Glomerular visceral epithelial cell (primary cell): ENCODE results near the gene FBXO42.

Experiments
- DNase-seq: peaks from one replicate; pipeline ENCODE4 v3.0.0-alpha.2; 2016; ENCODE audit errors: extremely low spot score

FBXO42 gene

GRCh38 chr1:16351994-16352841, at the start of gene FBXO42:
FBXO42 (minus strand) TSS chr1:16352480; CDS start chr1:16315418, 37,062 bp downstream.
- peak; percentile 95 for DNase-seq

GRCh38 chr1:16398371-16398953, 46.2 kb upstream of the FBXO42 start:
- no peak for DNase-seq

- no peak for DNase-seq
These were observed 44.8 kb upstream of the FBXO42 start for GRCh38 chr1:16397120-16397519.

- DNase-seq: peak; percentile 71
These were observed 44.3 kb upstream of the FBXO42 start for GRCh38 chr1:16396591-16396990.

GRCh38 chr1:16394977-16395376, 42.7 kb upstream of the FBXO42 start:
- no peak for DNase-seq

GRCh38 chr1:16393570-16394521, 41.6 kb upstream of the FBXO42 start:
- no peak for DNase-seq

- no peak for DNase-seq
These were observed 40.7 kb upstream of the FBXO42 start for GRCh38 chr1:16392740-16393569.

GRCh38 chr1:16391411-16391810, 39.1 kb upstream of the FBXO42 start:
- no peak for DNase-seq

GRCh38 chr1:16387201-16388188, 35.2 kb upstream of the FBXO42 start:
- DNase-seq: no peak

GRCh38 chr1:16386454-16387113, 34.3 kb upstream of the FBXO42 start:
- peak; percentile 85 for DNase-seq

- no peak for DNase-seq
These were observed 33.6 kb upstream of the FBXO42 start for GRCh38 chr1:16385659-16386453.

- no peak for DNase-seq
These were observed 31.6 kb upstream of the FBXO42 start for GRCh38 chr1:16383888-16384287.

- no peak for DNase-seq
These were observed 28.6 kb upstream of the FBXO42 start for GRCh38 chr1:16380868-16381267.

- no peak for DNase-seq
These were observed 26.2 kb upstream of the FBXO42 start for GRCh38 chr1:16378443-16378842.

GRCh38 chr1:16376971-16377370, 24.7 kb upstream of the FBXO42 start:
- DNase-seq: no peak

- no peak for DNase-seq
These were observed 23.5 kb upstream of the FBXO42 start for GRCh38 chr1:16375521-16376340.

- DNase-seq: no peak
These were observed 22.0 kb upstream of the FBXO42 start for GRCh38 chr1:16374266-16374665.
